ENCODE data around the gene PEX26.

DNA sequence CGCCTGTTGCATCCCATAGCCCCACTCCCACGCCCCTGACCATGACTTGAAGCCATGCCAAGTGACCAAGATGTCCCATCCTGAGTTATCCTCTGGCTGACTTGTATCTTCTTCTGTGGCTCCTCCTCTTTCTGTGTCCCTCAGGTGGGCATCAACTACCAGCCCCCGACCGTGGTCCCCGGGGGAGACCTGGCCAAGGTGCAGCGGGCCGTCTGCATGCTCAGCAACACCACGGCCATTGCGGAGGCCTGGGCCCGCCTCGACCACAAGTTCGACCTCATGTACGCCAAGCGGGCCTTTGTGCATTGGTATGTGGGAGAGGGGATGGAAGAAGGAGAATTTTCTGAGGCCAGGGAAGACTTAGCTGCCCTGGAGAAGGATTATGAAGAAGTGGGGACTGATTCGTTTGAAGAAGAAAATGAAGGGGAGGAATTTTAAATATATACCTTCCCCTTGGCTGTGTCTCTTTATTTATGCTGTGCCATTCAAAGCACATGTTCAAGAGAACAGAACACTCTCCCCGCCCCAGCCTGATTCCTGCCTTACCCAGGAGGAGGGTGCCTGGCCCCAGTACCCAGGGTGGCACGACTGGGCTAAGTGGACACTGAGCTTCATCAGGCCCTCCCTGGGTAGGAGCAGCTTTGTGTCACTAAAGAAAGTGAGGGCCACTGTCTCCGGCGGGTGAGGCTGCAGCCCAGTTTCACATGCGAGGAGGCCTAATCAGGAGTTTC lies 53.1 kb downstream of the PEX26 start:
- TF ChIP-seq, protein P1, sequence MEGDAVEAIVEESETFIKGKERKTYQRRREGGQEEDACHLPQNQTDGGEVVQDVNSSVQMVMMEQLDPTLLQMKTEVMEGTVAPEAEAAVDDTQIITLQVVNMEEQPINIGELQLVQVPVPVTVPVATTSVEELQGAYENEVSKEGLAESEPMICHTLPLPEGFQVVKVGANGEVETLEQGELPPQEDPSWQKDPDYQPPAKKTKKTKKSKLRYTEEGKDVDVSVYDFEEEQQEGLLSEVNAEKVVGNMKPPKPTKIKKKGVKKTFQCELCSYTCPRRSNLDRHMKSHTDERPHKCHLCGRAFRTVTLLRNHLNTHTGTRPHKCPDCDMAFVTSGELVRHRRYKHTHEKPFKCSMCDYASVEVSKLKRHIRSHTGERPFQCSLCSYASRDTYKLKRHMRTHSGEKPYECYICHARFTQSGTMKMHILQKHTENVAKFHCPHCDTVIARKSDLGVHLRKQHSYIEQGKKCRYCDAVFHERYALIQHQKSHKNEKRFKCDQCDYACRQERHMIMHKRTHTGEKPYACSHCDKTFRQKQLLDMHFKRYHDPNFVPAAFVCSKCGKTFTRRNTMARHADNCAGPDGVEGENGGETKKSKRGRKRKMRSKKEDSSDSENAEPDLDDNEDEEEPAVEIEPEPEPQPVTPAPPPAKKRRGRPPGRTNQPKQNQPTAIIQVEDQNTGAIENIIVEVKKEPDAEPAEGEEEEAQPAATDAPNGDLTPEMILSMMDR (IDR thresholded peaks at IDR 0.05), result no peak
- no peak for TF ChIP-seq POLR2A (IDR thresholded peaks at IDR 0.05)

Measured in right lobe of liver (tissue), 4 donors.